ENCODE data around the gene PITX2. TPM values are rescaled to one million over a fixed set of nuclear protein-coding genes. Genes with fewer than 3 reads are reported as not detected.
A peak's percentile ranks its signal among the peaks of the same experiment; 100 is the strongest.
"Not testable (repeated sequence)": the region's sequence is repeated elsewhere in the genome, so short reads cannot be mapped to it uniquely, and the experiment has no call there.

Gene PITX2
- total RNA-seq, 1 donor from 2014 or later = 0.26 TPM

DNA sequence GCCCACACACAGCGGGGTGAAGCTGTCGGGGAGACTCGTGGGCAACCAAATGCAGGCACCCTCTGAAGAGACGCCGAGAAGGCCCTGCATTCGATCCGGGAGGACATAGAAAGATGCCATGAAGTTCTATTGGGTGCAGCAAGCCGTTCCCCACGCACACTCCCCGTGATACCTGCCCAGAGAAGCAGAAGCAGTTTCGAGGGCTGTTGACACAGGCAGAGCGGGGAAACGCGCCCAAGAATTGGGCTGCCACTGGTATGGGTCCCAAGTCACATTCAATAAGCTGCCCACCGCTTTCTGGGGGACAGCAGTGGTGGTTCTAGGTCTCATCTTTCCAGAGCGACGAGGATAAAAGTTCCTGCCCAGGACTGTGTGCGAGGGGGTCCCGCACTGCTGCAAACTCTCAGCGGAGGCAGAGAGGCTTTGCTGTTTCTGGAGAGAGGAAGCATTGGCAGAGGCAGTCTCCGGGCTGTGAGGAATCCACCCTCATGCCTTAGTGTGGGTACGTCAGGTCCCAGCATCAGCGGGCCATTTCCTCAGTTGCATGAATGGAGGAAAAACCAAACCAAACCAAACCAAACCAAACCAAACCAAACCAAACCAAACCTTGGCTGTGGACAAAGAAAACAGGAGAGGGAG, 10.1 kb downstream of the PITX2 start:
- no peak for DNase-seq (ENCODE audit: low read depth, low spot score)

DNA sequence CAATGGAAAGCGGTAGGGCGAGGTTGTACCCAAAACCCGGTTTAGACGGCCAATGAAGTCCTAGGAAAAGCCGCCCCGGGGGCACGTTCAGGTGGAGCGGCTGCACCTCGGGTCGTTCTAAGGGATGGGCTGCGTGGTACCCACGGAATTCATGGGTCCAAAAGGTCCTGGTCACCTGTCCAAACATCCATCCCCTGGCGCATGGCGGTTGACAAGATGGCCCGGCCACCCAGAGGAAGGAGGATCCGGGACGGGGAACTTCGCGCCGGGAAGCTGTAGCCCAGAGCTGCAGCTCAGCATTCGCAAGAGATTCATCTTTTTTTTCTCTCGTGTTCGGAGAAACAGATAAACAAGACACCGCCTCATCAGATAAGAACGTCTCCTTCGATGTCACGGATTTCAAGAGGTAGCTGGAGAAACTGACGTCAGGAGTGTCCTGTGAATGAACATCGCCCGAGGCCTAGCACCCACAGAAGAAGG, 10.9 kb downstream of the PITX2 start:
- DNase-seq (ENCODE audit: low read depth, low spot score) = no peak

- DNase-seq (ENCODE audit: low read depth, low spot score) = no peak
These were observed 11.7 kb downstream of the PITX2 start for GRCh38 chr4:110610940-110611831.

DNA sequence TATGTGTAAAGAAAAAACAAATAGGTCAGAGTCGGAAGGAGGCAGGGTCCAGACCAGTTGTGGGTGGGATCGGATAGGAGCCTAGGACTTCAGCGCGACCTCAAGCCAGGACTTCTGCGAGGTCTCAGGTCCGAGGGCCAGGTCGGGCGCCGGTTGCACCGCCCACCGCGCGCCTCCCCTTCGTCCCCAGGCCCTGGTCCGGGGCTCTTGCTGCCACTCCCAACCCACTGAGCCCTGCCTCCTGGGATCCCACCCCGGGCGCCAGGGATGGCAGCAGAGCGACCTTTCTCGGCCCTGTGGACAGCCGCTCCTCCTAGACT, 12.3 kb downstream of the PITX2 start:
- no peak for DNase-seq (ENCODE audit: low read depth, low spot score)

DNA sequence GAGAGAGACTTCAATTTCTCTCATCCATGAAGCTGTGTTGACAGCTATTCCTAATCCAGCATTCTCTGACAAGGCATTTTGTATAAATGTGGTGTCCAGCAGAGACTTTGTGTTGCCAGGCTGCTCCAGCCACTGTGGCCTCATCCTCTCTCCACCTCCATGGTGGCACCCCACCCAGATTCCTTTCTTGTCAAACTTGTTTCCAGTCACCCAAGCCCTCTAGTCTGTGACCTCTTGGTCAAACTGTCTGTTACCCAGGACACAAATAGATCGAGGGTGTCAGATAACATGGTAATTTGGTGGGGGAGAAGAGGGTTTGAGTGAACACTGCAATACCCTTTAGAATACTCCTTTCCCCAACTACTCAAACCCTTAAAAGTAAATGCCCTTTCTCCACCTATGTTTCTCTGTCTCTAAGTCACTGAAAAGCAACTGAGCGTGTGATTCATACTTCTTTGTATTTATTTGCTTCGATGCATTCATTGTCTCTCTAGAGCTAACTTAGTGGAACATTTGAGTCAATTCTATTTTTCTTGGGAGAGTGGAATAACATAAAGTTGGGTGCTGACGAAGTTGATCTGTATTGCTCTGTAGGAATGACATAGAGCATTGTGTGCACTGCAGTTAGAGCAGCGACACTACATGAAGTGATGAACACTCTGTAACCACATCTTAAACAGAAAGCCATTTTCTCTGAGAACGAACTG, 13.7 kb downstream of the PITX2 start:
- DNase-seq (ENCODE audit: low read depth, low spot score) = no peak

- DNase-seq (ENCODE audit: low read depth, low spot score) = no peak
These were observed 17.8 kb downstream of the PITX2 start for GRCh38 chr4:110605077-110605476.

DNA sequence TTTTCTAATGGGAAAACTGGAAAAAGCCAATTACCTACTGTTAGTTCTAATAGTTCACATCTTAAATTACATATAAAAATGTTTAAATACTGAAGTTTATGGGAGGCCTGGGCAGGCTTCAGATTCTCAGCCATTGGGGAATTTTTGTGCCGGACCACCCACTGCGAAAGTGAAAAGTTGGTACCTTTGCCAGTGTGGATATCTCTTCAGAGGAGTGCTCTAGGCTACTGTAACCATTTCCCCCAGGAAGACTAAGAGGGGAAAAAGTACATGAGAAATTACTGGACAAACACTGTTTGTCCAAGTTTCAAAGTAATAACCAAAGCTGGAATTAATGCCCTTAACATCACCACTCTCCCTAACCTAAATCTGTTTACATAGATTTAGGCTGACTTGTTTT, 20.8 kb downstream of the PITX2 start:
- DNase-seq (ENCODE audit: low read depth, low spot score) = no peak

DNA sequence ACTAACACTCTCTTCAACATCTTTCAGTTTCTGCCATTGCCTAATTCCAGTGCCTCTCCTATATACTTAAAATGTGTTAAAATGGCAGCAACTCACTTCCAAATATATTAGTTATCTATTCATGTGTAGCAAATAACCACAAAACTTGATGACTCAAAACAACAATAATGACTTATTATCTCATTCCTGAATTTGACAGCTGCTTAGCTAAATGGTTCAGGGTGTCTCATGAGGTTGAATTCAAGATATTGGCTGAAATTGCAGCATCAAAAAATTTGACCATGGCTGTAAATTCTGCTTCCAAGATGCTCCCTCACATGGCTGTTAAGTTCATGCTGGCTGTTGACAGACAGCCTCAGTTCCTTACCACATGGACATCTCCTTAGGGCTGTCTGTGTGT, 25.3 kb downstream of the PITX2 start:
- no peak for DNase-seq (ENCODE audit: low read depth, low spot score)

DNA sequence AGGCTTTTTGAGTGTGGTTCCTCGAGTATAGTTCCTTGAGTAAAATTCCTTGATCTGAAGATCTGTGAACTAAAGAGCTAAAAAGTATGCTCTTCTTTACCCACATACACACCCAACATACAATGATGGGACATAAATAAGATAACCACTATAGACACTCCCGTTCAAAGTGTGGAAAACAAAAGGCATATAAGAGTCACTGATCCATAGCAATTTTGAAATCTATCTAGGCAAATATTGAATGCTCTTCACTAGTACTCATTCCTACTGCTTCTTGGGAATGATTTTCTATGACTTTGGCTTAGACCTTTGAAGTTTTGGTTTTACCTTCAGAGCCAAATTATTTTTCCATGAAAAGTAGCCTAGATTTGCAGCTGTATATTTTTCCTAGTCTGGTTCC, 26.4 kb downstream of the PITX2 start:
- DNase-seq (ENCODE audit: low read depth, low spot score) = no peak

GRCh38 chr4:110595583-110595982, 27.3 kb downstream of the PITX2 start:
- DNase-seq (ENCODE audit: low read depth, low spot score) = no peak

DNA sequence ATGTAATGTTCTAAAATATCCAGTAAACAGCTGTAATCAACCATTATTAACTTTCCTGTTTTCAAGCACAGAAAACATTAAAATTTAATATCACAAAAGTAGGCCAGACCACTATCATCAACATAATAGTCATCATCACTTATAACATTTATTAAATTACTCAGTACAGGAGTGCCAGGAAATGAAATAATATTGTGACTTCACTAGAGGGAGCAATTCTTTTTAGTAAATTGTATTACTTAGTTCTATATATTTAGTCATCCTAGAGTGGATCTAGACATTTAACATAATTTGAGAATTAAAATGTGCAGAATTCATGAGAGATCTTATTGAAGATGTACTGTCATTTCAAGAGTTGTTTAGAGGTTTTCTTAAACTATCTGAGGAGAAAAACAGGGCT, 33.6 kb downstream of the PITX2 start:
- no peak for DNase-seq (ENCODE audit: low read depth, low spot score)

GRCh38 chr4:110587666-110588285, 35.1 kb downstream of the PITX2 start:
- no peak for DNase-seq (ENCODE audit: low read depth, low spot score)

- peak; percentile 17 for DNase-seq (ENCODE audit: low read depth, low spot score)
These were observed 36.6 kb downstream of the PITX2 start for GRCh38 chr4:110586131-110586850.

- not testable (repeated sequence) for DNase-seq (ENCODE audit: low read depth, low spot score)
These were observed 46.2 kb downstream of the PITX2 start for GRCh38 chr4:110576696-110577095.

Other genes starting within 250 kb of the PITX2 start
- gene ENPEP, start 146.9 kb downstream of the PITX2 start, total RNA-seq = not detected in 2 replicates

Data from pulmonary artery endothelial cell (primary cell).